Stimulated activated naive CD4-positive, alpha-beta T cell treated with Interleukin-2 at 50 U/mL for 16 hours (primary cell): Measurements from ENCODE around the gene AHR.

Experiments
- DNase-seq: peaks from one replicate; lab custom pipeline; 2025; lab: John Stamatoyannopoulos, UW

The AHR gene

GRCh38 chr7:17304926-17305325, 6.5 kb downstream of the AHR start:
- DNase-seq: no peak

- no peak for DNase-seq
Observed at GRCh38 chr7:17305387-17306171, 7.1 kb downstream of the AHR start.

- DNase-seq: no peak
Observed at GRCh38 chr7:17307000-17307399, 8.5 kb downstream of the AHR start.

- DNase-seq: no peak
Observed at GRCh38 chr7:17307558-17307957, 9.1 kb downstream of the AHR start.

- DNase-seq: no peak
Observed at GRCh38 chr7:17307969-17308648, 9.7 kb downstream of the AHR start.

- DNase-seq: no peak
Observed at GRCh38 chr7:17311194-17311593, 12.7 kb downstream of the AHR start.

GRCh38 chr7:17311952-17312351, 13.5 kb downstream of the AHR start:
- DNase-seq: no peak

- DNase-seq: no peak
Observed at GRCh38 chr7:17312641-17313040, 14.2 kb downstream of the AHR start.

GRCh38 chr7:17313194-17313593, 14.7 kb downstream of the AHR start:
- DNase-seq: no peak

GRCh38 chr7:17315974-17316373, 17.5 kb downstream of the AHR start:
- no peak for DNase-seq

- no peak for DNase-seq
Observed at GRCh38 chr7:17318146-17318545, 19.7 kb downstream of the AHR start.

- no peak for DNase-seq
Observed at GRCh38 chr7:17319164-17320101, 21.0 kb downstream of the AHR start.

GRCh38 chr7:17320102-17320497, 21.6 kb downstream of the AHR start:
- no peak for DNase-seq

GRCh38 chr7:17320657-17321056, 22.2 kb downstream of the AHR start:
- no peak for DNase-seq

GRCh38 chr7:17325364-17325763, 26.9 kb downstream of the AHR start:
- DNase-seq: no peak

GRCh38 chr7:17326378-17326777, 27.9 kb downstream of the AHR start:
- no peak for DNase-seq

GRCh38 chr7:17328641-17329040, 30.2 kb downstream of the AHR start:
- DNase-seq: no peak

- no peak for DNase-seq
Observed at GRCh38 chr7:17329440-17329839, 31.0 kb downstream of the AHR start.

GRCh38 chr7:17331891-17332501, 33.5 kb downstream of the AHR start:
- no peak for DNase-seq

- no peak for DNase-seq
Observed at GRCh38 chr7:17333221-17333620, 34.8 kb downstream of the AHR start.

GRCh38 chr7:17336168-17336567, 37.7 kb downstream of the AHR start:
- DNase-seq: no peak

GRCh38 chr7:17339139-17339538, 40.7 kb downstream of the AHR start:
- no peak for DNase-seq
